Dedifferentiated amniotic fluid mesenchymal stem cell (primary cell): Measurements from ENCODE around the gene EYS.
"Not testable (repeated sequence)": the region's sequence is repeated elsewhere in the genome, so short reads cannot be mapped to it uniquely, and the experiment has no call there.

ENCODE experiments used
- DNase-seq: peaks from one replicate; pipeline ENCODE4 v3.0.0-alpha.2; 2016; ENCODE audit errors: extremely low spot score

EYS gene

DNA sequence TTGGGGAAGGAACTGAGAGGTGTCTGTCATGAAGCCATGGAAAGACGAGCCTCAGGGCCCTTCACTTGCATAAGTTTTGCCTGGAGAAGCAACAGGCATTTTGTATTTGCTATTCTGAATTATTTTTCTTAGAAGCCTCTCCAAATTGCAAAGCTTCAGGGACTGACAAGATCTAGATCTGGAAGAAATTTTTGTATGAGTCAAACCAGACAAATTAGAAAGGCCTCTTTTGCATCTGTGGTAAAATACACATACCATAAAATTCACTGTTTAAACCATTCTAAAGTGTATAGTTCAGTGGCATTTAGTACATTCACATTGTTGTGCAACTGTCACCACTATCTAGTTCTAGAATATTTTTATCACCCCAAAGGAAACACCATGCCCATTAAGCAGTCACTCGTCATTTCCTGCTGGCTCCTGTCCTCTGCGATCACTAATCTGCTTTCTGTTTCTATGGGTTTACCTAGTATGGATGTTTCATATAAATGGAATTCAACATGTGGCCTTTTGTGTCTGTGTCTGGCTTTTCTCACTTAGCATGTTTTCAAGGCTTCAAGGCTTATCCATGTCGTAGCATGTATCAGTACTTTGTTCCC lies 1802.3 kb downstream of the EYS start:
- no peak for DNase-seq

DNA sequence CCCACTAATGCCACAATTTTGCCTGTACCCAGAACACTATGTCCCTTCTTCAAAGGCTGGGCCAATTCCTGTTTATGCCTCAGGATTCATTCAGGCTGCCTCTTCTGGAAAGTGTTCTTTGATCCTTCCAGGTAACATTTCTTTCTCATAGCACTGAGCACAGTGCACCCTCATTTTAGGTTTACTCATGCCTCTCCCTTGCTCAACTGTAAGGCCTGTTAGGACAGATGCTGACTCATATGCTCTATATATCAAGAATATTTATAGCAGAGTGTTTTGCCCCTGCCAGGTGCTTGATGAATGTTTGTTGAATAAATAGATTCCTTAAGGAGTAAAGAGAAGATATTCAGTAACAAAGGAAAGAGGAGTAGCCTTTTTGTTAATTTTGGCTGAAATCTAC lies 1807.5 kb downstream of the EYS start:
- DNase-seq = no peak

DNA sequence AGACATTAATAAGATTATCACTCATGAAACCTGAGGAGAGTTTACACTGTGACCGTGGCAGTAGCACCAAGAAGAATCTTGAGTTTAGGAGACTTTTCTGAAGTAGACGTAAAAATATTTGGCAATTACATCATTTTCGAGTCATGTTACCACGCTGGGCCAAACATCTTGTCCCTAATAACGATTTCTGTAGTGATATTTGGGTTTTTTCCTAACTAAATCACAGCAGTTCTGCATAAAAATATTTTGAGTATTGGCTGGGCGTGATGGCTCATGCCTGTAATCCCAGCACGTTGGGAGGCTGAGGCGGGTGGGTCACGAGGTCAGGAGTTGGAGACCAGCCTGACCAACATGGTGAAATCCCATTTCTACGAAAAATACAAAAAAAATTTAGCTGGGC lies 1809.1 kb downstream of the EYS start:
- DNase-seq = no peak

DNA sequence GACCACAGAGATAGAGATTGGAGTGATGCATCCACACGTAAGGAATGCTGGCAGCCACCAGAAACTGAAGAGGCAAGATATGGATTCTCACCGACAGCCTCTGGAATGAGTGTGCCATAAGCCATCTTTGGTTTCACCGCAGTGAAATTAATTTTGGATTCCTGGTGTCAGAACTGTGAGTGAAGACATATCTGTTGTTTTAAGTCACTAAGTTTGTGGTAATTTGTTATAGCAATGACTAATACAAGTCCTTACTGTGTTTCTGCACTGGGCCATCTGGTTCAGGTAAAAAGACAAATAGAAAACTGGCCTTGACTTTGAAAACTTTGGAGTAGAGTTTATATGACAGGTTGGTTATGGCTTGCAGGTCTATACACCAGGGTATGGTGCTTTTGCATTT lies 1809.6 kb downstream of the EYS start:
- DNase-seq = no peak

DNA sequence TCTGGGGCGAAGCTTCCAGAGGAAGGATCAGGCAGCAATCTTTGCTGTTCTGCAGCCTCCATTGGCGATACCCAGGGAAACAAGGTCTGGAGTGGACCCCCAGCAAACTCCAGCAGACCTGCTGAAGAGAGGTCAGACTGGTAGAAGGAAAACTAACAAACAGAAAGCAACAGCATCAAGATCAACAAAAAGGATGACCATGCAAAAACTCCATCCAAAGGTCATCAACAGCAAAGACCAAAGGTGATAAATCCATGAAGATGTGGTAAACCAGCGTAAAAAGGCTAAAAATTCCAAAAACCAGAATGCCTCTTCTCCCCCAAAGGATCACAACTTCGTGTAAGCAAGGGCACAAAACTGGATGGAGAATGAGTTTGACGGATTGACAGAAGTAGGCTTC lies 1818.6 kb downstream of the EYS start:
- no peak for DNase-seq

DNA sequence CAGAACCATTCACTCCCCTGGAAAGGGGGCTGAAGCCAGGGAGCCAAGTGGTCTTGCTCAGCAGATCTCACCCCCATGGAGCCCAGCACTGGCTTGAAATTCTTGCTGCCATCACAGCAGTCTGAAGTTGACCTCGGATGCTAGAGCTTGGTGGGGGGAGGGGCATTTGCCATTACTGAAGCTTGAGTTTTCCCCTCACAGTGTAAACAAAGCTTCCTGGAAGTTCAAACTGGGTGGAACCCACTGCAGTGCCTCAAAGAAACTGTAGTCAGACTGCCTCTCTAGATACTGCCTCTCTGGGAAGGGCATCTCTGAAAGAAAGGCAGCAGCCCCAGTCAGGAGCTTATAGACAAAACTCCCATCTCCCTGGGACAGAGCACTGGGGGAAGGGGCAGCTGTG lies 1819.2 kb downstream of the EYS start:
- not testable (repeated sequence) for DNase-seq

DNA sequence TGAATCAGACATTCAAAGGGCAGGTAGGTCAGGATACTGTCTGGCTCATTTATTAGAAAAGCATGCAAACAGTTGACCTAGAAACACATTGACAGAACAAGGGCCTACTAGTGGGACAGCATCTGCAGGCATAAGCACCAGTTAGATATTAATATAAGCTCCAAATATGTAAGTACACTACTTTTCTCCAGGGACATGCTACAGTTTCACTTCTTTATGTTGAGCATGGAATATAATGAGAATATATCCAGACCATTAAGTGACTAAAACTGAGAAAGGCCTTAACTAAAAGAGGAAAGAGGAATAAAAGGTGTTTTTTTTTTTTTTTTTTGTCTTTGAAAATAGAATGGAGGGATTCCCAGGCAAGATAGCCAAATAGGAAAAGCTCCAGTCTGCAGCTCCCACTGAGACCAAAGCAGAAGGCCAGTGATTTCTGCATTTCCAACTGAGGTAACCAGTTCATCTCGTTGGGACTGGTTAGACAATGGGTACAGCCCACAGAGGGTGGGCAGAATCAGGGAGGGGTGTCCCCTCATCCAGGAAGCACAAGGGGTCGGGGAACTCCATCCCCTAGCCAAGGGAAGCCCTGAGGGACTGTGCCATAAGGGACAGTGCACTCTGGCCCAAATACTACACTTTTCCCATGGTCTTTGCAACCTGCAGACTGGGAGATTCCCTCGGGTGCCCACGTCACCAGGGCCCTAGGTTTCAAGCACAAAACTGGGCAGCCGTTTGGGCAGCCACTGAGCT lies 1819.8 kb downstream of the EYS start:
- DNase-seq = no peak

DNA sequence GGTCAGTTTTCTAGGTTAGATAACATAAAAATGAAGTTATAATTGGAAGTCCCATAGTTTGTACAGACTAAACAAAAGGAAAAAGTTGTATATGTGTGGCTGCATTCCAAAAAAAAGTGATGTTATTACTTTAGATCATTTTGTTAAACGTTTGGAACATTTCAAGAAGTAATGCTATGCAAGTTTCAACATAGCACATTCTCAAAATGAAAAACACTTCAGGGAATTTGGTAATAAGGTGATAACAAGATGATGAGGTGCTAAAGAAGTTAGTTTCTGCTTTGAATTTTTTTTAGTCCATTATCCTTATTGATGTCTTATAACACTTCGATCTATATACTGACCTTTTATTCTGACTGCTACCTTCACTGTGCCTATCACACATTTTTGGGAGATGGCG lies 1820.7 kb downstream of the EYS start:
- DNase-seq = no peak

DNA sequence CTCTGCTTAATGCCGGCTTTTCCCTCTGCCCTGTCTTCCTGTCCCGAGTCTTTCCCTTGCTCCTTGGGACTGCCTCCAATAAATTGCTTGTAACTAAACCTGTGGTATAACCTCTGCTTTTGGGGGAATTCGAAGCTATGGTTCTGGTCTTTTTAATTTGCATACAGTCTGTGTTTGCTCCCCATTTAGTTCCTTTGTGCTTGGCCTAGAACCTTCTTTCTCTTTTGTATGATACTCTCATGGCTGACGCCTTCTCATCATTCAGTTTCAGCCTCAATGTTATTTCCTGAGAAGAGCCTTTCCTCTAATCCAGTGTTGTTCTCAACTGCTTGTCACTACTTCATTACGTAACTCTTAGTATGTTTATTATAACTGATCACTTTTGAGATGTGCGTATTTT lies 1823.4 kb downstream of the EYS start:
- no peak for DNase-seq

DNA sequence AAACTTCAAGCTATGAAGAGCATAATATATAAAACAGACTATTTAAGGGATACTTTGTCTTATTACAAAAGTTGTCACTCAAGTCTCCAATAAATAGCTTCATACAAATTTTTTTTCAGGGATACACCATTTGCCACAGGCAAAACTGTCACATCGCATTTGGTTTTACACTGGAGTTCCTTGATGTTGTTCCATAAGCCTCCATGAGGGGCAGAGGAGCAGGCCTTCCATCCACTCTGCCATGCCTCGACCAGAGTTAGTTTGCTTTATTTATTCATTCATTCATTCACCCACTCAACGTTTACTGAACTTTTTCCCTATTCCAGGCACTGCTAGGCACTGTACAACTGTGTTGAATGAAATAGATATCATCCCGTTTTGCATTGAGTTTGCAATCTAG lies 1824.8 kb downstream of the EYS start:
- no peak for DNase-seq

DNA sequence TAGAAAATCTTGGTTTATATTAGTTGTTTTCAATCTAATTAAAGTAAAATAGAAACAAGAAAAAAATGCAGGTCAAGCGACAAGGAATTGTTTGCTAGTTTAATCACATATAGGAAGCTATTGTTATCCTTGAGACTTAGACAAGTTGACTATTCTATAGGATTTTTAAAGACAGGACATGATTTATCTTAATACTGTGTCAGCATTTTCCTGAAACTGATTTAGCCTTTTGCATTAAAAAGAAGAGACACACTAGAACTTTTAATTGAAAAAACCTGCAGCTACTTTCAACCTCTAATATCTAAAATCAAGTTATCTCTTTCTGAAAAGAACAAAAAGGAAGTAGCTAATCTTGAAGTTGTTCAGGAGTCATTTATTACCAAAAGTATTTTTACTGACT lies 1825.2 kb downstream of the EYS start:
- no peak for DNase-seq

DNA sequence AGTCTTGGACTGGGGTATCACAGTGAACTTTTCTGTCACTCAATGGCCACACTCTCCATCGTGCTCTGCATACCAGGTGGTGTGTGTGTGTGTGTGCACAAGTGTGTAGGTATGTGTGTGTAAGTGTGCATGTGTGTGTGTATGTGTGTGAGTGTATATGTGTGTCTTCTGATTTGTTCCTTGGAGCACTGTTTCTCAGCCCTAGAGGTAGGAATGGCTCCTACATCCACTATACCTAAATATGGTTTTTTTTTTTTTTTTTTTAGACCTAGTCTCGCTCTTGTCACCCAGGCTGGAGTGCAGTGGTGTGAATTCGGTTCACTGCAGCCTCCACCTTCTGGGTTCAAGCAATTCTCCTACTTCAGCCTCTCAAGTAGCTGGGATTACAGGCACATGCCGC lies 1834.8 kb downstream of the EYS start:
- no peak for DNase-seq

DNA sequence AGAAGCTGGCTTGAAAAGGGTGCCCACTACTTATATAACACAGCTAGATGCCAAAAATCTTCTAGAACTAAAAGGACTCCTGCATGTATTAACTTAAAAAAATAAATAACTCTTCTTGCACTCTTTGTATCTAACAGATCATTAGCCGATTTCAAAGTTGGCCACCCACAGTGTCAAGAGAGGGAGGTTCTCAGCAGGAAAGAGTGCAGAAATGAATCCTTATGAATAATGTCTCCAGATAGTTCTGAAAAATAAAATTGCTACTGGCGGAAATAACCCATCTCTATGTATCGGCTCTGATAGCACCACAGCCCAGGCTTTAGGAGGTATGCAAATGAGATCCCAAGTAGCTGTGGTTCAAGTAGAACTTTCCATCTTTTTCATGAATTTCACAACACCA lies 1838.7 kb downstream of the EYS start:
- DNase-seq = no peak

DNA sequence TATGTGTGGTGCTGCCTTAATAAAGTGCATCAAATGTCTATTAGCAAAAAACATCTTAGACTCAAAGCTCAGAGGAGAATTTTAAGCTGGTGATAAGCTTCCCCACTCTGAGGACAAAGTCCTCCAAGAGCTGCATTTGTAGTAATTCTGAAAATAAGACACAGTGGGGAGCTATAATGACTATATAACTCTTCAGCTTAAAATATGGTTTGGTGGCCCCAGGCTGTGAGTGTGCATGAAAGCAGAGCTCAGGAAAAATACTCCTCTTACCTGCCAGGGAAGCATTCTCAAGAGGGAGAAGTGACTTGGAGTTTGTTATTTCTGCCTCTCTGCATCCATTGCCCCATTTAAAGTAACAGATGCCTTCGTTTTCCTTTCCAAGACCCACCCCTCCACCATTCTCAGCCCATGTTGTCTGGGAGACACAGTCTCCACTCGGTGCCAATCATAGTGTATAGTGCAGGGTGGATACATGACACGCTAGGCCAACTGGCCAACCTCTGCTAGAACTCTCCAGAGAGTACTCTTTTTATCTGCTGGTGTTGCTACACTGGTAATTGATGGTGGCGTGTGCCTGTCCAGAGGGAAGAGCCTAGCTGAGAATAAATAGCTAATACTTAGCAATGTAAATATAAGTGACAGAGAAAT lies 1842.2 kb downstream of the EYS start:
- no peak for DNase-seq

DNA sequence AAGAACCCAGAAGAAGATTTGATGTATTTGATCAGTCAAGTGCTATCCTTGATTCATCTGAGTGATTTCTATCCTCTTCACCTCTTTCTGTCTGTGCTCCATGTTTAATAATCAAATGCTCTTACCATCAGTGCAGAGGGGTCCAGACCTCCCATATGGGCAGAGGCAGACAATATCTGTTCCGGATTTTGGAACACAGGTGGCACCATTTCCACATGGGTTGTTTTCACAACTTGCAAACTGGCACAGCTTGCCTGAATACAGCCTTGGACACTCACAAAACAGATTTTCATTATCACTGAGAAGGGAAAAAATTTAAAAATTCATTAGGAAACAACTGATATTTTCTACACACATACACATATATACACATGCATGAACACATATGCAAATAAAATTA lies 1843.0 kb downstream of the EYS start:
- no peak for DNase-seq

DNA sequence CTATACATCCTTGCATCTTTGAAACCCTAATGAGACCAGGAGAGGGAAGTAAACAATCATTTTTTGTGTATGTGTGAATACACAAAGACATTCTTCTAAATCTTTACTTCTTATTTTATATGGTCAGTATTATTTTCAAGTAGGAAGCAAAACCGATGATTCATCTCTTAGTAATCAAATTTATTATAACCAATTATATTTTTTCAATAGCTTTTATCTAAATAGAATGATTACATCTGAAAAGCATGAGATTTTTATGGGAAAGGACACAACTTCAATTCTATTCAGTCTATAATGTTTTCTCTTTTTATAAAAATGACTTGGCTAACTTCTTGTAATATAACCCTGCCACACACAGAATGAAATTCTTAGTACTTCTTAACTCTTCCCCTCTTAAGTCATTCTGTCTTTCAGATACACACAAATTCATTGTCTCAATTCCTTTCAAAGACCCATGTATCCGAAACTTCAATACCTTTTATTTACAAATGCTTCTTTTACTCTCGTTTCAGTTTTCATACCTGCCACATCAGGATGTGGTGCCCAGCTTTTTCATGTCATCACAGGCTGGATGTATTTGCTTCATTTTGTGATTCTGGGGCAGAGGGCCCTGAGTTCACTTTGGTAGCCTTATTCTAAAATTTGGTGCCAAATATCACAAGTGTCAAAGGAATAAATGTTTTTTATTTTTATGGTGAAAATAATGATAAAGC lies 1844.4 kb downstream of the EYS start:
- DNase-seq = no peak

DNA sequence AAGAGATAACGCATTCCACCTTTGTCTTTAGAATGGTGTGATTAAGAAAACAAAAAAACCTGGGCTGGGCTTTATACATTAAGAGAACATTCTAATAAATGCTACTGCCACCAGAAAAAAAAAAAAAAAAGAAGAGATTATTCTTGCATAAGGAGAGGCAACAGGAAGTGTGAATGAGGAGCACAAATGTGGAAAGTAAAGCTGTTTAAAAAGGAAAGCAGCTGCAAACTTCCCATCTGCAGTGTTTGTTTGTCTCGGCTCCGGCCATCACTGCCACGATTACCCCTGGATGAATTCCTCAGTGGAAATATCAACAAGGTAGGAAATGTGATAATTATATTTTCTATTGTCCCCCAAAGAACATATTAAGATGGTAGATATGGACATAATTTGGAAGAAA lies 1847.5 kb downstream of the EYS start:
- no peak for DNase-seq

DNA sequence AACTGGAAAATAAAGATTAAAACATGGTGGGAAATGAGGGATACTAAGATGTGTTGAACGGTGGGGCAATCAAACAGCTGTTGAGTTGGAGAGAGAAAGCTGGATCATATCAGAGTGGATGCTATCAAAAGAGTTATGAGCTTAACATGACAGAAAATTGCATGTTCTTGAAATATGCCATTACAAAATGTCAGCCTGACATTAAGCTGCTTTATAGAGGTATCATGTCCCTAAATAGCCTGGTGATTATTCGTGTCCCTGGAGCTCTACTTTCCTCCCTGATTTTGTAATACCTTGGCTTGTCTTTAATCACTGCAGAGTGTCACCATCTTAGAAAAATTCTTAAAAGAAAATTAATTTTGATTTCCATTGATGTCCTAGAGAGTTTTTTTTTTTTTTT lies 1848.3 kb downstream of the EYS start:
- DNase-seq = no peak

DNA sequence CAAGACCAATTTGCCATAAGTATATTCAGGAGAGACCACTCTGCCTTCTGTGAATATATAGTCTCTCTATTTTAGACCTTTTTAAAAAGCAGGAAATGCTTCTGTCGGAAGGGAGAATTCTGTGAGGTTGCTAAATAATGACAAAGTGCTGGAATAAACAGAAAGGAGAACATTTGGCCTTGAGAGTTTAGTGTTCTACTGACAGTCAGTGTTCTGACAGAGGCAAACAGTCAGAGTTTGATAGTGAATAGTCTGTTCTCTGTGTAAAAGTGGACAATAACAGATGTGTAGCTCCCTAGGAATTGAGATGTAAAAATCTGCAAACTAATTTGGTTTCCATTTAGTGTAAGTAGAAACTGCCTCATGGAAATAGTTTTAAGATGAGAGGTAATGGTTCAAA lies 1850.8 kb downstream of the EYS start:
- DNase-seq = no peak

DNA sequence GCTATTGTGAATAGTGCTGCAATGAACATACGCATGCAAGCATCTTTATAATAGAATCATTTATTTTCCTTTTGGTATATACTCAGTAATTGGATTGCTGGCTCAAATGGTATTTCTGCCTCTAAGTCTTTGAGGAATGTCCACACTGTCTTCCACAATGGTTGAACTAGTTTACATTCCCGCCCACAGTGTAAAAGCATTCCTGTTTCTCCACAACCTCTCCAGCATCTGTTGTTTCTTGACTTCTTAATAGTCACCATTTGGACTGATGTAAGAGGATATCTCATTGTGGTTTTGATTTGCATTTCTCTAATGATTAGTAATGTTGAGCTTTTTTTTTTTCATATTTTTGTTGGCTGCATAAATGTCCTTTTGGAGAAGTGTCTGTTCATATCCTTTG lies 1862.7 kb downstream of the EYS start:
- DNase-seq = no peak

DNA sequence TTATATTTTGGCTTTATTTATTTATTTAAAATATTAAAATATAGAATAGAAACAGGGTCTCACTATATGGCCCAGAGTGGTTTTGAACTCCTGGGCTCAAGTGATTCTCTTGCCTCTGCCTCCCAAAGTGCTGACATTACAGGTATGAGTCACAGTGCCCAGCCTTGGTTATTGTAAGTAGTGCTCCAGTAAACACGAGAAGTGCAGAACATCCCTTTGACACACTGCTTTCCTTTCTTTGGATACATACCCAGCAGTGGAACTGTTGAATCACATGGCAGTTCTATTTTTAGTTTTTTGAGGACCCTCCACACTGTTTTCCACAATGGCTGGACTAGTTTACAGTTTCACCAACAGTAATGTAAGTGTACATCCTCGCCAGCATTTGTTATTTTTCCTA lies 1867.5 kb downstream of the EYS start:
- no peak for DNase-seq

DNA sequence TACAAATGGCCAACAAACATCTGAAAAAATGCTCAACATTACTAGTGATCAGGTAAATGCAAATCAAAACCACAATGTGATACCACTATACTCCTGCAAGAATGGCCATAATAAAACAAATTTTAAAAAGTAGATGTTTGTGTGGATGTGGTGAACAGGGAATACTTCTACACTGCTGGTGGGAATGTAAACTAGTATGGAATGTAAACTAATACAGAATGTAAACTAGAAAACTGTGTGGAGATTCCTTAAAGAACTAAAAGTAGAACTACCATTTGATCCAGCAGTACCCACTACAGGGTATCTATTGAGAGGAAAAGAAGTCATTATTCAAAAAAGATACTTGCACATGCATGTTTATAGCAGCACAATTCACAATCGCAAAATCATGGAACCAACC lies 1878.3 kb downstream of the EYS start:
- DNase-seq = not testable (repeated sequence)

DNA sequence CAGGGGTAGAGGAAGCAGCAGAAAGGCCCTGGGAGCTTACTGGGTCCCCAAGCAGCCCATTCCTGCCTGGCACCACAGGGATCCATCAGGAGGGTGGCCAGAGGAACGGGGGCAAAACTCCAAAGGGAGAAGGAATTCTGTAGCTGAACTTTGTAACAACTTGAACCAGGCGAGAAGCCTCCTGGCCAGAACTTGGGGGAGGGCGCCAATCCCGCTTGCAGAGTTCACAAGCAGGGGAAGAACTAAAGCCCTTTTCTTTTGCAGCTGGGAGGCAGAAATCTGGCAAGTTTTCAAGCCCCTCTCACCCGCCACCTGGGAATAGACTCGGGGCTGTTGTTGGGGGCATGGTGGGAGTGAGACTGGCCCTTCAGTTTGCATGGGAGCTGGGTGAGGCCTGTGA lies 1882.3 kb downstream of the EYS start:
- DNase-seq = no peak
